ENCODE measurements around the gene PCNP. TPM values are rescaled to one million over a fixed set of nuclear protein-coding genes. Genes with fewer than 3 reads are reported as not detected.
"Not testable (repeated sequence)": the region's sequence is repeated elsewhere in the genome, so short reads cannot be mapped to it uniquely, and the experiment has no call there.

The PCNP gene
- total RNA-seq, 6 experiments from 2014 or later = 161 to 205 (median 180) TPM

DNA sequence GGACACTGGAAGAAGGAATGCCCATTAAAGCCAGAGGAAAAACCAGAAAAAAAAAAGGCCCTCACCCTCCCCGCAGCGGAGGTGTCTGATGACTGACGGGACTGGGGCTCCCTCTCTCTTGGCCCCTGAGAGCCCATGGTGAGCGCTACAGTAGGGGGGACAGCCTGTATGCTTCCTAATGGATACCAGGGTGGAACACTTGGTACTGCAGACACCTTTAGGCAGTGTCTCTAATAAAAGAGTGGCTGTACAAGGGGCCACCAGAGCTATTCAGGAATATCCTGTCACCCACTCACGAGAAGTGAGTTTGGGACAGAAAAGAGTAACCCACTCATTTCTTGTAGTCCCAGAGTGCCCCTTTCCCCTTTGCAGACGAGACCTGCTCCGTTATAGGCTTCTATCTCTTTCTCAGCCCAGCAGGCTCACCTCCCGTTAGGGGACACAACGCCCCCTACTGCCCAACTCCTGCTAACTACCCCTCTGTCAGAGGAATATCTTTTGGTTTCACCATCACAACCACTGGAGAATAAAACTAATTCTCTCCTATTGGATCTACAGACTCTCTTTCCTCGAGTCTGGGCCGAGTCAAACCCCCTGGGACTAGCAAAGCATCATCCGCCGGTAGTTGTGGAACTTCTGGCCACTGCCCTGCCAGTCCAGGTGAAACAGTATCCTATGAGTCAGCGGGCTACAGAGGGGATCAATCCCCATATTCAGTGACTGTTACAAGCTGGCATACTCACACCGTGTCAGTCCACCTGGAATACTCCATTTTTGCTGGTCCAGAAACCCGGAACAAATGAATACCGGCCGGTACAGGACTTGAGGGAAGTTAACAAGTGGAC, 62.2 kb downstream of the PCNP start:
- Mint-ChIP-seq H3K27me3 (ENCODE audit: insufficient read depth) (peaks cover 38% of the 10 kb centered on the region), H3K4me1 (ENCODE audit: low read depth) (no peaks in the 10 kb centered on the region), H3K9me3 (no peaks in the 10 kb centered on the region), H3K27ac (no peak overlapping the region), H3K4me3 (no peak overlapping the region), H3K36me3 (ENCODE audit: low read depth) (no peaks in the 10 kb centered on the region)
- TF ChIP-seq, protein P1, sequence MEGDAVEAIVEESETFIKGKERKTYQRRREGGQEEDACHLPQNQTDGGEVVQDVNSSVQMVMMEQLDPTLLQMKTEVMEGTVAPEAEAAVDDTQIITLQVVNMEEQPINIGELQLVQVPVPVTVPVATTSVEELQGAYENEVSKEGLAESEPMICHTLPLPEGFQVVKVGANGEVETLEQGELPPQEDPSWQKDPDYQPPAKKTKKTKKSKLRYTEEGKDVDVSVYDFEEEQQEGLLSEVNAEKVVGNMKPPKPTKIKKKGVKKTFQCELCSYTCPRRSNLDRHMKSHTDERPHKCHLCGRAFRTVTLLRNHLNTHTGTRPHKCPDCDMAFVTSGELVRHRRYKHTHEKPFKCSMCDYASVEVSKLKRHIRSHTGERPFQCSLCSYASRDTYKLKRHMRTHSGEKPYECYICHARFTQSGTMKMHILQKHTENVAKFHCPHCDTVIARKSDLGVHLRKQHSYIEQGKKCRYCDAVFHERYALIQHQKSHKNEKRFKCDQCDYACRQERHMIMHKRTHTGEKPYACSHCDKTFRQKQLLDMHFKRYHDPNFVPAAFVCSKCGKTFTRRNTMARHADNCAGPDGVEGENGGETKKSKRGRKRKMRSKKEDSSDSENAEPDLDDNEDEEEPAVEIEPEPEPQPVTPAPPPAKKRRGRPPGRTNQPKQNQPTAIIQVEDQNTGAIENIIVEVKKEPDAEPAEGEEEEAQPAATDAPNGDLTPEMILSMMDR (IDR thresholded peaks at IDR 0.05) = peak; percentile 86
- peak; percentile 43 for DNase-seq

DNA sequence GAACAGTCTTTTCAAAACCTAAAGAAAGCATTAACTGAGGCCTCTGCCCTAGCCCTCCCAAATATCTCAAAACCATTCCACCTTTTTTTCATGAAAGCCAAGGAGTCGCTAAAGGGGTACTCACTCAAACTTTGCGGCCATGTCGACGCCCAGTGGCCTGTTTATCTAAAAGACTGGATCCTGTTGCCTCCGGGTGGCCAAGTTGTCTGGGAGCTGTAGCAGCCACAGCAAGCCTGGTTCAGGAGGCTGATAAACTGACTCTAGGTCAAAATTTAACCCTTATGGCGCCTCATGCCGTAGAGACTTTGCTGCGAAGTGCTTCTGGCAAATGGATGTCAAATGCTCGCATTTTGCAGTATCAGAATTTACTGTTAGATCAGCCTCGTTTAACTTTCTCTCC, 63.5 kb downstream of the PCNP start:
- Mint-ChIP-seq H3K36me3 (ENCODE audit: low read depth) (no peaks in the 10 kb centered on the region), H3K4me1 (ENCODE audit: low read depth) (no peaks in the 10 kb centered on the region), H3K4me3 (no peak overlapping the region), H3K9me3 (no peaks in the 10 kb centered on the region), H3K27me3 (ENCODE audit: insufficient read depth) (peaks cover 32% of the 10 kb centered on the region), H3K27ac (no peak overlapping the region)
- no peak for DNase-seq
- TF ChIP-seq, protein P1 (IDR thresholded peaks at IDR 0.05) = no peak

DNA sequence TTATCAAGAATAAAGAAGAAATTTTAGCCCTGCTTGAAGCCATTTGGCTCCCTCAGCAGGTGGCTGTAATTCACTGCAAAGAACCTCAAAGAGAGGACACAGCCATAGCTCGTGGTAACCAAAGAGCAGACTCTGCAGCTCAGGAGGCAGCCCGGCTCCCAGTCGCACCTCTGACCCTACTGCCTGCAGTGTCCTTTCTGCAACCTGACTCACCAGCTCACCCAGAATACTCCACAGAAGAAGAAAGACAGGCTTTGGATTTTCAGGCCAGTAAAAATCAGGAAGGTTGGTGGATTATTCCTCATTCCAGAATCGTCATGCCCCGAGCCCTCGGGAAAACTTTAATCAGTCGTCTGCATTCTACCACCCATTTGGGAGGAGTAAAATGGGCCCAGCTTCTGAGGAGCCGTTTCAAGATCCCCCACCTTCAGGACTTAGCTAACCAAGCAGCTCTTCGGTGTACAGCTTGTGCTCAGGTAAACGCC, 64.3 kb downstream of the PCNP start:
- H3K27ac Mint-ChIP-seq = no peak overlapping the region
- DNase-seq = no peak
- H3K4me1 Mint-ChIP-seq (ENCODE audit: low read depth) = peaks cover 5% of the 10 kb centered on the region
- H3K9me3 Mint-ChIP-seq = no peaks in the 10 kb centered on the region
- TF ChIP-seq, protein P1 (IDR thresholded peaks at IDR 0.05) = peak; percentile 28; the same call in 1 of the 2 replicates
- H3K27me3 Mint-ChIP-seq (ENCODE audit: insufficient read depth) = peaks cover 27% of the 10 kb centered on the region
- H3K36me3 Mint-ChIP-seq (ENCODE audit: low read depth) = no peaks in the 10 kb centered on the region
- H3K4me3 Mint-ChIP-seq = no peak overlapping the region

DNA sequence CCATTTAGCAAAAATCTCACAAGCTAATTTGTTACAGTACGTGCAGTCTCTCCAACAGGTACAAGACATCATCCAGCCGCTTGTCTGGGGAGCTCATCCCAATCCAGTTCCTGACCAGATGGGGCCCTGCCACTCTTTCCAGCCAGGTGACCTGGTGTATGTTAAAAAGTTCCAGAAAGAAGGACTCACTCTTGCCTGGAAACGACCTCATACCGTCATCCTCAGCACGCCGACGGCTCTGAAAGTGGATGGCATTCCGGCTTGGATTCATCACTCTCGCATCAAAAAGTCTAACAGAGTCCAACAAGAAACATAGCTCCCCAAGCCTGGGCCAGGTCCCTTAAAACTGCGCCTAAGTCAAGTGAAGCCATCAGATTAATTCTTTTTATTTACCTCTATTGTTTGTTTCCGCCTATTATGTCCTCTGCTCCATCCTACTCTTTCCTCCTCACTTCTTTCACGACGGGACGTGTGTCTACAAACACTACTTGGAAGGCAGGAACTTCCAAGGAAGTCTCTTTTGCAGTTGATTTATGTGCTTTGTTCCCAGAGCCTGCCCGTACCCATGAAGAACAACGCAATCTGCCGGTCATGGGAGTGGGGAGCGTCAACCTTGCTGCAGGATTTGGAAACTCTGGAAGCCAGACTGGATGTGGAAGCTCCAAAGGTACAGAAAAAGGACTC, 65.4 kb downstream of the PCNP start:
- Mint-ChIP-seq H3K4me3 (no peak overlapping the region), H3K27ac (no peak overlapping the region), H3K36me3 (ENCODE audit: low read depth) (no peaks in the 10 kb centered on the region), H3K27me3 (ENCODE audit: insufficient read depth) (peaks cover 23% of the 10 kb centered on the region), H3K9me3 (no peaks in the 10 kb centered on the region), H3K4me1 (ENCODE audit: low read depth) (peaks cover 16% of the 10 kb centered on the region)
- DNase-seq = no peak
- TF ChIP-seq, protein P1 (IDR thresholded peaks at IDR 0.05) = no peak

DNA sequence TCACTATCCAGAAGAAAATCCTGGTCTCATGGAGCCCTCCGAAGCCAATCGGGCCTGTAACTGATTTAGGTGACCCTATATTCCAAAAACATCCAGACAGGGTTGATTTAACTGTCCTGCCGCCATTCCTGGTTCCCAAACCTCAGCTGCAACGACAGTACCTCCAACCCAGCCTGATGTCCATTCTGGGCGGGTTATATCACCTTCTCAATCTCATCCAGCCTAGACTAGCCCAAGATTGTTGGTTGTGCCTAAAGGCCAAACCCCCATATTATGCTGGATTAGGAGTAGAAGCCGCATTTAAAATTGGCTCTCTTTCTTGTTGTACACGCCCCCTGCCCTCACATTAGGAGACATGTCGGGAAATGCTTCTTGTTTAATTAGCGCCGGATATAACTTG, 66.3 kb downstream of the PCNP start:
- H3K27ac Mint-ChIP-seq = no peak overlapping the region
- TF ChIP-seq, protein P1 (IDR thresholded peaks at IDR 0.05) = no peak
- H3K36me3 Mint-ChIP-seq (ENCODE audit: low read depth) = no peaks in the 10 kb centered on the region
- DNase-seq = no peak
- peaks cover 22% of the 10 kb centered on the region for H3K4me1 Mint-ChIP-seq (ENCODE audit: low read depth)
- H3K27me3 Mint-ChIP-seq (ENCODE audit: insufficient read depth) = peaks cover 17% of the 10 kb centered on the region
- H3K9me3 Mint-ChIP-seq = no peaks in the 10 kb centered on the region
- H3K4me3 Mint-ChIP-seq = no peak overlapping the region

DNA sequence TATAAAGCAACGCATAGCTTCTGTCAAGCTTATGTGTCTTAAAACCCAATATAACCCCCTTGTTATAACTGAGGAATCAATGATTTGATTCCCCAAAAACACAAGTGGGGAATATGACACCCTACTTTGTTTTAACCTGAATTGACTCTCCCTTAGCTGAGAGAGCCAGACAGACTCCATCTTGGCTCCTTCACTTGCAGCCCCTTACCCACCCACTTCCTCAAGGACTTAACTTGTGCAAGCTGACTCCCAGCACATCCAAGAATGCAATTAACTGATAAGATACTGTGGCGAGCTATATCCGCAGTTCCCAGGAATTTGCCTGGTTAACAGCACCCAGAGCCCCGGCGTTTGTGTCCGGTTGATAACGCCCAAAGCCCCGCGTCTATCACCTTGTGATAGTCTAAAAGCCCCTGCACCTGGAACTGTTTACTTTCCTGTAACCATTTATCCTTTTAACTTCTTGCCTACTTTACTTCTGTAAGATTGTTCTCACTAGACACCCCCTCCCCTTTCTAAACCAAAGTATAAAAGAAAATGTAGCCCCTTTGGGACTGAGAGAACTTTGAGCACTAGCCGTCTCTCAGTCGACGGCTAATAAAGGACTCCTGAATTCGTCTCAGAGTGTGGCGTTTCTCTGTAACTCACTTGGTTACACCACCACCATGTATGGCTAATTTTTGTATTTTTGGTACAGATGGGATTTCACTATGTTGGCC, 67.6 kb downstream of the PCNP start:
- not testable (repeated sequence) for H3K9me3 Mint-ChIP-seq; DNase-seq; H3K27ac Mint-ChIP-seq; H3K36me3 Mint-ChIP-seq (ENCODE audit: low read depth); H3K4me3 Mint-ChIP-seq
- peaks cover 14% of the 10 kb centered on the region for H3K27me3 Mint-ChIP-seq (ENCODE audit: insufficient read depth)
- peaks cover 26% of the 10 kb centered on the region for H3K4me1 Mint-ChIP-seq (ENCODE audit: low read depth)
